Activated CD8-positive, alpha-beta T cell treated with anti-CD3 and anti-CD28 coated beads for 36 hours (primary cell): ENCODE results near the gene GSTM1. TPM values are rescaled to one million over a fixed set of nuclear protein-coding genes. Genes with fewer than 3 reads are reported as not detected.

ENCODE experiments used
- ATAC-seq: fragments of 200-7000 bp; cut with Tn5 transposase; one replicate; pipeline ENCODE4 v1.10.0; 2021; ENCODE audit warnings: mild to moderate bottlenecking, moderate library complexity
- CTCF ChIA-PET: fragments of 350-600 bp; sonication (Branson Sonifier 250); formaldehyde crosslinking; loops from one replicate; lab custom pipeline; 2021; ENCODE audit warnings: antibody characterized with exemption; lab: Charles Lee
- POLR2A ChIA-PET: fragments of 350-600 bp; sonication (Branson Sonifier 250); formaldehyde crosslinking; loops from one replicate; lab custom pipeline; 2021; ENCODE audit warnings: antibody characterized with exemption; lab: Charles Lee
- DNase-seq: peaks from one replicate; pipeline ENCODE4 v3.0.0-alpha.2; 2020
- H3K27ac Mint-ChIP-seq: one replicate; pipeline ENCODE4 v1.8.0; 2021; ENCODE audit warnings: mild to moderate bottlenecking, mixed read lengths
- H3K27me3 Mint-ChIP-seq: one replicate; pipeline ENCODE4 v1.8.0; 2021; ENCODE audit warnings: mixed read lengths
- H3K36me3 Mint-ChIP-seq: one replicate; pipeline ENCODE4 v1.8.0; 2021; ENCODE audit warnings: low read depth, mixed read lengths
- H3K4me1 Mint-ChIP-seq: one replicate; pipeline ENCODE4 v1.8.0; 2021; ENCODE audit warnings: low read depth, mixed read lengths
- H3K4me3 Mint-ChIP-seq: one replicate; pipeline ENCODE4 v1.8.0; 2021; ENCODE audit warnings: mild to moderate bottlenecking, moderate library complexity, mixed read lengths
- H3K9me3 Mint-ChIP-seq: one replicate; pipeline ENCODE4 v1.8.0; 2021; ENCODE audit warnings: mixed read lengths
- CTCF ChIP-seq: fragments of 200-600 bp; IDR thresholded peaks from one replicate; pipeline ENCODE4 v1.8.0; 2022; ENCODE audit warnings: antibody characterized with exemption, mild to moderate bottlenecking
- intact Hi-C: fragments of 100-400 bp; cut with micrococcal nuclease; formaldehyde crosslinking; loops from one replicate; pipeline ENCODE4 v1.10.0; 2022
- total RNA-seq, 2 experiments: library from RNA; stranded (reverse); gene quantifications; one replicate each; pipeline ENCODE4 v1.2.3, GENCODE V29; 2021

The GSTM1 gene
- total RNA-seq, 2 experiments from 2014 or later: 47.9 to 49.6 TPM

- intact Hi-C loops: no loop called here
- Mint-ChIP-seq H3K9me3 (peaks cover 10% of the 10 kb centered on the region), H3K27me3 (peaks cover 6% of the 10 kb centered on the region), H3K27ac (no peak overlapping the region), H3K4me1 (peaks cover 1% of the 10 kb centered on the region), H3K36me3 (peaks cover 3% of the 10 kb centered on the region), H3K4me3 (no peak overlapping the region)
- ChIA-PET CTCF (interaction anchor here (1.4 kb wide), 1 partner anchor 73 kb away, joined by 3 read pairs; no protein-coding TSS in a partner anchor), POLR2A (no interaction called here)
- DNase-seq (no peak), ATAC-seq (no peak)
- no peak for TF ChIP-seq CTCF
Observed at GRCh38 chr1:109713636-109714035, 26.0 kb downstream of the GSTM1 start.

GRCh38 chr1:109714661-109715372 is 27.2 kb downstream of the GSTM1 start:
- no peaks in the 10 kb centered on the region for H3K9me3 Mint-ChIP-seq
- ChIA-PET POLR2A (no interaction called here), CTCF (interaction anchor here (1.4 kb wide), 1 partner anchor 74 kb away, joined by 3 read pairs; no protein-coding TSS in a partner anchor)
- DNase-seq (no peak), ATAC-seq (no peak)
- no peaks in the 10 kb centered on the region for H3K36me3 Mint-ChIP-seq
- intact Hi-C loops: no loop called here
- H3K27me3 Mint-ChIP-seq: peaks cover 6% of the 10 kb centered on the region
- H3K27ac Mint-ChIP-seq: no peak overlapping the region
- no peak for TF ChIP-seq CTCF
- no peak overlapping the region for H3K4me3 Mint-ChIP-seq
- peaks cover 5% of the 10 kb centered on the region for H3K4me1 Mint-ChIP-seq

GRCh38 chr1:109716121-109716520 is 28.5 kb downstream of the GSTM1 start:
- Mint-ChIP-seq H3K9me3 (no peaks in the 10 kb centered on the region), H3K36me3 (no peaks in the 10 kb centered on the region)
- CTCF ChIA-PET: interaction anchor here (1.1 kb wide), 1 partner anchor 76 kb away, joined by 5 read pairs; no protein-coding TSS in a partner anchor

GRCh38 chr1:109716570-109717090 is 29.0 kb downstream of the GSTM1 start:
- no peaks in the 10 kb centered on the region for H3K9me3 Mint-ChIP-seq
- peaks cover 6% of the 10 kb centered on the region for H3K27me3 Mint-ChIP-seq
- no peaks in the 10 kb centered on the region for H3K36me3 Mint-ChIP-seq
- no peak overlapping the region for H3K27ac Mint-ChIP-seq
- no peak for ATAC-seq
- peaks cover 5% of the 10 kb centered on the region for H3K4me1 Mint-ChIP-seq
- intact Hi-C loops: no loop called here
- POLR2A ChIA-PET: no interaction called here
- TF ChIP-seq CTCF: no peak
- CTCF ChIA-PET: interaction anchor here (1.1 kb wide), 1 partner anchor 76 kb away, joined by 5 read pairs; no protein-coding TSS in a partner anchor
- no peak overlapping the region for H3K4me3 Mint-ChIP-seq
- no peak for DNase-seq

More at GRCh38 chr1:109716121-109716520, 28.5 kb downstream of the GSTM1 start:
- ATAC-seq (no peak), DNase-seq (no peak)
- Mint-ChIP-seq H3K27ac (no peak overlapping the region), H3K4me1 (peaks cover 5% of the 10 kb centered on the region), H3K4me3 (no peak overlapping the region), H3K27me3 (peaks cover 6% of the 10 kb centered on the region)
- TF ChIP-seq CTCF: no peak
- intact Hi-C loops: no loop called here
- POLR2A ChIA-PET: no interaction called here

GRCh38 chr1:109717729-109718128 is 30.1 kb downstream of the GSTM1 start:
- no peak for DNase-seq
- ChIA-PET CTCF (interaction anchor here (0.7 to 1.1 kb wide), 6 partner anchors 56 to 778 kb away, joined by 3 to 4 read pairs (median 3); partner anchors contain the start of gene AHCYL1), POLR2A (no interaction called here)
- intact Hi-C loops: no loop called here
- Mint-ChIP-seq H3K36me3 (no peaks in the 10 kb centered on the region), H3K4me1 (peaks cover 4% of the 10 kb centered on the region), H3K27me3 (peaks cover 6% of the 10 kb centered on the region), H3K27ac (no peak overlapping the region), H3K9me3 (no peaks in the 10 kb centered on the region), H3K4me3 (no peak overlapping the region)
- no peak for ATAC-seq
- TF ChIP-seq CTCF: no peak
